Adrenal gland (tissue), 12 donors: ENCODE data around the gene PLEKHA7. TPM values are rescaled to one million over a fixed set of nuclear protein-coding genes. Genes with fewer than 3 reads are reported as not detected.

Experiments used
- DNase-seq, 7 donors: peaks; one replicate each; pipeline ENCODE4 v3.0.0-alpha.2; 2019 to 2020
- H3K27ac ChIP-seq, 5 donors: fragments of 200-600 bp; sonication (generic) in 4 of 5; 1 replicate in 3 of 5; 2 replicates in 2 of 5; pipeline versions ENCODE4 v1.5.1 to v1.8.0; 2016 to 2020; ENCODE audit warnings: mild to moderate bottlenecking in 1 of 5
- H3K27me3 ChIP-seq: fragments of 200-600 bp; 2 replicates; pipeline ENCODE4 v1.8.0; 2021
- H3K36me3 ChIP-seq, 2 donors: fragments of 200-600 bp; replicated peaks in 1 of 2; 1 replicate in 1 of 2; 2 replicates in 1 of 2; pipeline versions ENCODE4 v1.5.1 to v1.8.0; 2018 to 2022
- H3K4me1 ChIP-seq, 2 donors: fragments of 200-600 bp; replicated peaks in 1 of 2; 1 replicate in 1 of 2; 2 replicates in 1 of 2; pipeline versions ENCODE4 v1.5.1 to v1.8.0; 2018 to 2021
- H3K4me3 ChIP-seq, 4 donors: fragments of 200-600 bp; sonication (generic) in 3 of 4; one replicate each; pipeline ENCODE4 v1.5.1; 2016 to 2018
- H3K9me3 ChIP-seq, 3 donors: fragments of 200-600 bp; sonication (generic) in 1 of 3; replicated peaks in 1 of 3; 1 replicate in 2 of 3; 2 replicates in 1 of 3; pipeline versions ENCODE4 v1.5.1 to v1.8.0; 2016 to 2021
- POLR2A ChIP-seq, 2 donors: fragments of 450-650 bp; IDR thresholded peaks; one replicate each; pipeline ENCODE4 v1.6.1; 2017; ENCODE audit warnings: antibody characterized with exemption in 2 of 2, mild to moderate bottlenecking in 2 of 2, moderate library complexity in 1 of 2
- WGBS, 4 donors: extraction: QIAGEN DNeasy Blood & Tissue Kit in 2 of 4; methylation state at CpG; one replicate each; pipeline versions ENCODE4 v1.1.5 to v1.1.7; 2013 to 2017; 5-methylcytosine and 5-hydroxymethylcytosine counted together
- intact Hi-C, 2 donors: fragments of 100-400 bp; cut with DNase I; formaldehyde crosslinking; loops; one replicate each; pipeline versions ENCODE4 v1.14.1 to v1.15.0; 2022 to 2023
- polyA plus RNA-seq, 3 donors: library from polyadenylated mRNA; stranded (reverse); fragments of 200-250 nt in 2 of 3; fragments of 350-450 nt in 1 of 3; fragmentation: Illumina TruSeq in 1 of 3; extraction: RNeasy Lipid Tissue Mini Kit (QIAGEN cat#74804) in 1 of 3; gene quantifications; one replicate each; pipeline ENCODE4 v1.2.3, GENCODE V29; 2013 to 2014
- total RNA-seq, 9 donors: library from RNA; depleted of rRNA in 4 of 9; stranded (reverse); fragments of >200 nt in 4 of 9; fragments of 120-200 nt in 1 of 9; fragmentation: NEBNext Ultra II Directional in 1 of 9; extraction: Animal tissue kit (Norgen Biotek cat#: 25700) in 1 of 9; gene quantifications; one replicate each; pipeline versions ENCODE4 v1.1.0 to v1.2.4, GENCODE V29; 2013 to 2023
- TF ChIP-seq, protein P1 (sequence below), 6 experiments: fragments of 450-650 bp in 4 of 6; fragments of 200-600 bp in 2 of 6; sonication (generic) in 1 of 6; IDR thresholded peaks; 1 replicate in 5 of 6; 2 replicates in 1 of 6; pipeline versions ENCODE4 v1.5.1 to v1.8.0; 2016 to 2021; ENCODE audit warnings: antibody characterized with exemption in 6 of 6, mild to moderate bottlenecking in 2 of 6, moderate library complexity in 1 of 6
- donor health status: healthy with polysubstance abuse.
- donor health status: Bipolar disorder and iron deficiency.
- donor health status: DM: yes; HTN: yes; CAD: no.
- donor health status: DM: no; HTN: no; CAD: no.
- donor health status: DM: no; HTN: no; CAD: no.
- donor health status: DM: yes; HTN: yes; CAD: no.

Gene PLEKHA7
- total and polyA plus RNA-seq, 12 donors = 0.54 to 23.7 (median 2.7) TPM

DNA sequence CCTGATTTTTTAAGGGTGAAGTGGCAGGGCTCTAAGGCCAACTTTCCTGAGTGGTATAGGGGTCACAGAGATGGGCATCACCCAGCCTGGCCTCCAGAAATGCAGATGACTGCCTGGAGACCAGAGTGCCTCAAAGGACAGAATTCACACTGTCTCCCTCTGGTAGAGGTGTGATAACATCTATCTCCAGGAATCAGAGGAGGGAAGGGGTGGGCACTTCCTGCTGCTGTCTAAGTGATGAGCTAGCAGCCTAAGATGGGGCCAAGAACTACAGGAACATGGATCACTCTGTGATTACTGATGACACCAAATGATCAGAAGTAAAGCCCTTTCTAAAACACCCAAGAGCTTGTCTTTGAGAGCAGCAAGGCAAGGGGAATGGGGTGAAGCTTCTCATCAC lies 213.8 kb downstream of the PLEKHA7 start:
- DNase-seq = no peak
- no peak overlapping the region for H3K27ac ChIP-seq

DNA sequence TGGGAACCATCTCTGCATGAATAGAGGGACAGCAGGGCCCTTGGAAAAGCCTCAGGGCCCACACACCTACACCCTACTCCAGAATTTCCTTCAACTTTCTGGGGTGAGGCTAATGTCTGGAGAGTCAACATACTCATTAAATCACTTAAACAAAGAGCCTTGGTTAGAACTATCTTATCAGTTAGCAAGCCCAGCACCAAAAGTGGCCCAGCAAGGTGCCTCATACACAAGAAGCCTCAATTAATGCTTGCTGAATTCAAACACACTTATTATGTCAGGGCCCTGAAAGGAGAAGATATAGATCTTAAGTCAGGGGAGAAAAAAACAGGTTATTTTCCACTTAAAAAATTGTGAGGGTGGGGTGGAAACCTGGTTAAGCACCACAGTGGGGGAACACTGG lies 214.3 kb downstream of the PLEKHA7 start:
- intact Hi-C loops = no loop called here
- TF ChIP-seq, protein P1, sequence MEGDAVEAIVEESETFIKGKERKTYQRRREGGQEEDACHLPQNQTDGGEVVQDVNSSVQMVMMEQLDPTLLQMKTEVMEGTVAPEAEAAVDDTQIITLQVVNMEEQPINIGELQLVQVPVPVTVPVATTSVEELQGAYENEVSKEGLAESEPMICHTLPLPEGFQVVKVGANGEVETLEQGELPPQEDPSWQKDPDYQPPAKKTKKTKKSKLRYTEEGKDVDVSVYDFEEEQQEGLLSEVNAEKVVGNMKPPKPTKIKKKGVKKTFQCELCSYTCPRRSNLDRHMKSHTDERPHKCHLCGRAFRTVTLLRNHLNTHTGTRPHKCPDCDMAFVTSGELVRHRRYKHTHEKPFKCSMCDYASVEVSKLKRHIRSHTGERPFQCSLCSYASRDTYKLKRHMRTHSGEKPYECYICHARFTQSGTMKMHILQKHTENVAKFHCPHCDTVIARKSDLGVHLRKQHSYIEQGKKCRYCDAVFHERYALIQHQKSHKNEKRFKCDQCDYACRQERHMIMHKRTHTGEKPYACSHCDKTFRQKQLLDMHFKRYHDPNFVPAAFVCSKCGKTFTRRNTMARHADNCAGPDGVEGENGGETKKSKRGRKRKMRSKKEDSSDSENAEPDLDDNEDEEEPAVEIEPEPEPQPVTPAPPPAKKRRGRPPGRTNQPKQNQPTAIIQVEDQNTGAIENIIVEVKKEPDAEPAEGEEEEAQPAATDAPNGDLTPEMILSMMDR (IDR thresholded peaks at IDR 0.05) = no peak
- TF ChIP-seq POLR2A (IDR thresholded peaks at IDR 0.05) = no peak
- Histone ChIP-seq H3K9me3 (no peaks in the 10 kb centered on the region), H3K27me3 (no peaks in the 10 kb centered on the region), H3K4me3 (no peak overlapping the region), H3K36me3 (no peaks in the 10 kb centered on the region), H3K27ac (no peak overlapping the region), H3K4me1 (peaks cover 8 to 10% of the 10 kb centered on the region in 2 donors)
- DNase-seq = no peak

More for the DNA sequence above, 213.8 kb downstream of the PLEKHA7 start:
- Histone ChIP-seq H3K9me3 (no peaks in the 10 kb centered on the region), H3K4me1 (peaks cover 11 to 13% of the 10 kb centered on the region in 2 donors), H3K4me3 (no peak overlapping the region), H3K36me3 (no peaks in the 10 kb centered on the region), H3K27me3 (no peaks in the 10 kb centered on the region)
- intact Hi-C loops = no loop called here
- no peak for TF ChIP-seq POLR2A (IDR thresholded peaks at IDR 0.05)
- TF ChIP-seq, protein P1 (IDR thresholded peaks at IDR 0.05) = no peak

DNA sequence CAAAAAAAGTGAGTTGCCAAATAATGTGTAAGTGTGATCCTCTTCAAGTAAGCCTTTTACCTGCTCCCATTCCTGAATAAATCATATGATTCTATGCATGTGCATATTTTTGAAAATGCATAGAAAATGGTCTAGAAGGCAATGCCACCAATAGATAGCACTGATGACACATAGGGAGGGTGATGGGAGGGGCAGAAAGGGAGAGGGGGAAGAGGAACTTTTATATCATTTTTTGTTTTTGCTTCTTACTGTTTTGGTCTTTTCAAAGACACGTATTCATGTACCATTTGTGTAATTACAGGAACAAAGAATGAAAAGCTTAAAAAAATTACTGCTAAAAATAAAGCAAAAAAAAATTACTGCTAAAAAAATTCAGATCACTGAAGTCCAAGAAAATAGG lies 215.0 kb downstream of the PLEKHA7 start:
- H3K27me3 ChIP-seq = no peaks in the 10 kb centered on the region
- no peak for TF ChIP-seq POLR2A (IDR thresholded peaks at IDR 0.05)
- TF ChIP-seq, protein P1 (IDR thresholded peaks at IDR 0.05) = no peak
- H3K9me3 ChIP-seq = no peaks in the 10 kb centered on the region
- 73 to 87% (median 80%) methylated on average over 1 of the region's 1 CpG for WGBS, 4 donors
- no peak overlapping the region for H3K27ac ChIP-seq
- H3K4me1 ChIP-seq = peaks cover 3% of the 10 kb centered on the region in 2 donors
- H3K4me3 ChIP-seq = no peak overlapping the region
- intact Hi-C loops = no loop called here
- H3K36me3 ChIP-seq = no peaks in the 10 kb centered on the region
- no peak for DNase-seq

DNA sequence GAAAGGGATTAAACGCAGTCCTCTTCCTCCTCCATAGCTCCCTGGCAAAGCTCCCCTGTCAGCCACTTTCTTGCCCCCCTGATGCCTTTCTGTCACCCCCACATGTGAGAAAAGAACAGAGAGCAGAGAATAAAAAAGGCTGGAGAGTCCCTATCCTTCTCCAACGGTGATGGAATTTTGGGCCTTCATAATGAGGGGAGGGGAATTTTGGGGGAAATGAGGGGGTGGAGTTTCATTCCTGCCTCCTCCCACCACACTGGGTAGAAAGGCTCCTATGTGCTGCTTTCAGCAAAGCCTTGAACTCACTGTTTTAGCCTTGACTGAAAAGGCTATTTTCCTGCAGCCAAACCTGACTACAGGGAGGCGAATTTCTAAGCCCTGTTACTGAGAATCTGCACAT lies 216.4 kb downstream of the PLEKHA7 start:
- WGBS, 4 donors = 79 to 84% (median 82%) methylated on average over 3 of the region's 3 CpGs

More for the DNA sequence above, 216.4 kb downstream of the PLEKHA7 start:
- no peaks in the 10 kb centered on the region for H3K27me3 ChIP-seq
- intact Hi-C loops = no loop called here
- H3K4me1 ChIP-seq = no peaks in the 10 kb centered on the region
- no peak overlapping the region for H3K27ac ChIP-seq
- H3K9me3 ChIP-seq = no peaks in the 10 kb centered on the region
- TF ChIP-seq POLR2A (IDR thresholded peaks at IDR 0.05) = no peak
- TF ChIP-seq, protein P1 (IDR thresholded peaks at IDR 0.05) = no peak
- H3K36me3 ChIP-seq = no peaks in the 10 kb centered on the region
- no peak overlapping the region for H3K4me3 ChIP-seq
- no peak for DNase-seq
